Peyer's patch (tissue), 4 donors: ENCODE results near the gene KLF11.

ENCODE experiments used
- POLR2A ChIP-seq, 2 donors: fragments of 450-650 bp; IDR thresholded peaks; one replicate each; pipeline ENCODE4 v1.5.1; 2017; ENCODE audit warnings: antibody characterized with exemption in 2 of 2, mild to moderate bottlenecking in 2 of 2, moderate library complexity in 2 of 2
- TF ChIP-seq, protein P1 (sequence below), 6 experiments: fragments of 450-650 bp in 4 of 6; fragments of 200-600 bp in 2 of 6; sonication (generic) in 1 of 6; IDR thresholded peaks; one replicate each; pipeline ENCODE4 v1.5.1; 2017 to 2019; ENCODE audit warnings: antibody characterized with exemption in 6 of 6, mild to moderate bottlenecking in 3 of 6, moderate library complexity in 1 of 6

DNA sequence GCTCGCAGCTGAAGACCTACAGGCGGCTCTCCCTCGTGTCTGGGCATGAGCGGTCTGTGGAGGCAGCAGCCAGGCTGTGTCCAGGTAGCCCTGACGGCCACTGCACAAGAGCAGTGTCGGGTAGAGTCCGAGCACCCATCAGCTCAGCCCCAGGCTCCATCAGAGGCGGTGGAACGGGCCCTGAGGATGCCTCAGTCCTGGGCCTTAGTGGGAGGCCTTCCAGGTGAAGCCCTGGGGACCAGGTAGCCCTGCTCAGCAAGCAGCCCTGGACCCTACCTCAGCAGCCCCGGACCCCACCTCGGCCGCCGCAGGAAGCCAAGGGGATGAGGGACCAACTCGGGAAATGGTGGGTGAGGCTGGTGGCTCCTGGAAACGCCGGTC is 21.3 kb upstream of the KLF11 start:
- TF ChIP-seq, protein P1, sequence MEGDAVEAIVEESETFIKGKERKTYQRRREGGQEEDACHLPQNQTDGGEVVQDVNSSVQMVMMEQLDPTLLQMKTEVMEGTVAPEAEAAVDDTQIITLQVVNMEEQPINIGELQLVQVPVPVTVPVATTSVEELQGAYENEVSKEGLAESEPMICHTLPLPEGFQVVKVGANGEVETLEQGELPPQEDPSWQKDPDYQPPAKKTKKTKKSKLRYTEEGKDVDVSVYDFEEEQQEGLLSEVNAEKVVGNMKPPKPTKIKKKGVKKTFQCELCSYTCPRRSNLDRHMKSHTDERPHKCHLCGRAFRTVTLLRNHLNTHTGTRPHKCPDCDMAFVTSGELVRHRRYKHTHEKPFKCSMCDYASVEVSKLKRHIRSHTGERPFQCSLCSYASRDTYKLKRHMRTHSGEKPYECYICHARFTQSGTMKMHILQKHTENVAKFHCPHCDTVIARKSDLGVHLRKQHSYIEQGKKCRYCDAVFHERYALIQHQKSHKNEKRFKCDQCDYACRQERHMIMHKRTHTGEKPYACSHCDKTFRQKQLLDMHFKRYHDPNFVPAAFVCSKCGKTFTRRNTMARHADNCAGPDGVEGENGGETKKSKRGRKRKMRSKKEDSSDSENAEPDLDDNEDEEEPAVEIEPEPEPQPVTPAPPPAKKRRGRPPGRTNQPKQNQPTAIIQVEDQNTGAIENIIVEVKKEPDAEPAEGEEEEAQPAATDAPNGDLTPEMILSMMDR (IDR thresholded peaks at IDR 0.05) = no peak
- TF ChIP-seq POLR2A (IDR thresholded peaks at IDR 0.05) = no peak
